Panc1 (cell line): Measurements from ENCODE around the gene XPNPEP1.

ENCODE experiments used
- CTCF ChIP-seq: fragments of 450-650 bp; IDR thresholded peaks from 2 replicates; pipeline ENCODE4 v1.5.1; 2017; ENCODE audit warnings: mild to moderate bottlenecking
- POLR2AphosphoS5 ChIP-seq: IDR thresholded peaks from 2 replicates; pipeline ENCODE4 v1.6.1; 2012; ENCODE audit warnings: mild to moderate bottlenecking, low read depth, low read length, moderate library complexity
- TCF7L2 ChIP-seq: IDR thresholded peaks from 2 replicates; pipeline ENCODE4 v1.6.1; 2011; ENCODE audit warnings: mild to moderate bottlenecking, low read depth, low read length, inconsistent platforms

- peak; percentile 8; the same call in 1 of the 2 replicates for TF ChIP-seq CTCF
- no peak for TF ChIP-seq POLR2AphosphoS5
- TF ChIP-seq TCF7L2 = no peak
These were observed 84.6 kb downstream of the XPNPEP1 start for GRCh38 chr10:109838592-109839244.
